ENCODE measurements around the gene SLC9A7.

Gene SLC9A7

DNA sequence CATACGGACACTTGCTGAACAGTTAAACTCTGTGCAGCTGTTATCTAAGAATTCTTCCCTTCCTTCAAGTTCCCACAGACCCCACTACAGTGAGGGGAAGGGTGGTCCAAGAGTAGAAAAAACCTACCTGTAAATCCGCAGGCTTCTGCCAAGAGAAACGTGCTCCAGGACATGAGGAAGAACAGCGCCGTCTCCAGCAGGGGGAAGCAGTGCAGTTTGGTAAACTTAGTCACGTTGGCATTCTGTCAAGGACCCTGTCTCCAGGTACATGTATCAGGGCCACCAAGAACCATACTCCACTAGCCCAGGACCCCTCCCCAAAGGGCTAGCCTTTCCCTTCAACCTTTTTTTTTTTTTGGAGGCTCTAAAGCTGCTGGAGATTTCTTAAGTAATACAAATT, 105.4 kb downstream of the SLC9A7 start:
- TF ChIP-seq, protein P1, sequence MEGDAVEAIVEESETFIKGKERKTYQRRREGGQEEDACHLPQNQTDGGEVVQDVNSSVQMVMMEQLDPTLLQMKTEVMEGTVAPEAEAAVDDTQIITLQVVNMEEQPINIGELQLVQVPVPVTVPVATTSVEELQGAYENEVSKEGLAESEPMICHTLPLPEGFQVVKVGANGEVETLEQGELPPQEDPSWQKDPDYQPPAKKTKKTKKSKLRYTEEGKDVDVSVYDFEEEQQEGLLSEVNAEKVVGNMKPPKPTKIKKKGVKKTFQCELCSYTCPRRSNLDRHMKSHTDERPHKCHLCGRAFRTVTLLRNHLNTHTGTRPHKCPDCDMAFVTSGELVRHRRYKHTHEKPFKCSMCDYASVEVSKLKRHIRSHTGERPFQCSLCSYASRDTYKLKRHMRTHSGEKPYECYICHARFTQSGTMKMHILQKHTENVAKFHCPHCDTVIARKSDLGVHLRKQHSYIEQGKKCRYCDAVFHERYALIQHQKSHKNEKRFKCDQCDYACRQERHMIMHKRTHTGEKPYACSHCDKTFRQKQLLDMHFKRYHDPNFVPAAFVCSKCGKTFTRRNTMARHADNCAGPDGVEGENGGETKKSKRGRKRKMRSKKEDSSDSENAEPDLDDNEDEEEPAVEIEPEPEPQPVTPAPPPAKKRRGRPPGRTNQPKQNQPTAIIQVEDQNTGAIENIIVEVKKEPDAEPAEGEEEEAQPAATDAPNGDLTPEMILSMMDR (conservative IDR thresholded peaks at IDR 0.05; ENCODE audit: low read depth, low read length), result peak; percentile 70
- DNase-seq (ENCODE audit: low read depth), result peak; percentile 44
- no peak overlapping the region for H3K4me3 ChIP-seq (ENCODE audit: low read depth, low read length)

DNA sequence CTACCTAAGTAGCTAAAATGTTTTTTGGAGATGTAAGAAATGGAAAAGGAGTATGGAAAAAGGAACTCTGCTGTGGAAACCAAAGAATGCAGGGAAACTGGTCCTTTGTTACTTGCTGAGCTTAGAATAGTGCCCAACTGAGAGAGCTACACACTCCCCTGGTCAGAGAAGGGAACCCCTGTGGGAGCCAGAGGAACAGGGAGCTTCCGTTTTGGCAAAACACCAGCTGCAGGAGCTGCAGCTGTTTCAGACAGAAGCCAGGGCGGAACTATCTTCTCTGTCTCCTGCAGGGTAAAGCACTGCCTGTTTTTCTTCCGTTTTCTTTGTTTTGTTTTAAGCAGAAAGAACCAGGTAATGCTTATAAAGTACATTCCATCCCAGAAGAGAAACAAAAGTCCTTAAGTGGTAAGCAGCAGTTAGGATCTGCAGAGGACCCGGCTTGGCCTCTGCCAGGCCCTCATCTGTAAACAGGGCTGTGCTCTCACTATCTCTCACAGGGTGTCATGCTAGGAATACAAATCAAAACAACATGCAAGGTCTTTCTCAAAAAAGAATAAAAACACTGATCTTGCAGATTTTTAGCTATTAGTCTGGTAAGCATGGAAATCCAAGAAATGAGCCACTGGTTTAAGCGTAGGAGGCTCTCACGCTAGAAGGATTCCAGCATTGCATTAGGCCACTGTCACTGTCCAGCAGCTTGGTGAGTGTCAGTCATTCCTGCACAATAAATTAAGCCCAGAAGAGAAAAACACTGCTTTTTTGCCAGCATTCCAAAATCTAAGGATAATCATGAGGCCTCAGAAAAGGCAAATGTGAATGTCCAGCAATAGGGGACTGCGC, 109.3 kb downstream of the SLC9A7 start:
- peak; percentile 76 for DNase-seq (ENCODE audit: low read depth)

DNA sequence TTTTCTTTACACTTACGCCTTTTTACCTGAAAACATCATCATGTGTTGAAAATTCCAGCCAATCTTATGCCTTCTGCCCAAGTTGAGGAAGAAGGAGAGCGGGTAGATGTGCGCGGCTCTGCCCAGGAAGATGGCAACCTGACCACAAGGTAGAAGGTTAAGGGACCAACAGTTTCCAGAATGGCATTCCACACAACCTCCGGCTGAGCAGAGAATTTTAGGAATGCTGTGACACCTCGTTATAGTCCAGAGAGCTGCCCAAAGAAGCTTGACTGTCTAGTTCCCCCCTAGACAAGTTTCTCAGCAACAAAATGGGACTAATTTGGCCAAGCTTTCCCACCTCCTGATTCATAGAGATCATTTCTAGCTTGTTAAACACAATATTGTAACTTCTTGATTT, 110.3 kb downstream of the SLC9A7 start:
- DNase-seq (ENCODE audit: low read depth), result no peak
- TF ChIP-seq, protein P1 (conservative IDR thresholded peaks at IDR 0.05; ENCODE audit: low read depth, low read length), result no peak
- H3K4me3 ChIP-seq (ENCODE audit: low read depth, low read length), result no peak overlapping the region

More for the DNA sequence above, 109.3 kb downstream of the SLC9A7 start:
- H3K4me3 ChIP-seq (ENCODE audit: low read depth, low read length), result no peak overlapping the region
- TF ChIP-seq, protein P1 (conservative IDR thresholded peaks at IDR 0.05; ENCODE audit: low read depth, low read length), result no peak

DNA sequence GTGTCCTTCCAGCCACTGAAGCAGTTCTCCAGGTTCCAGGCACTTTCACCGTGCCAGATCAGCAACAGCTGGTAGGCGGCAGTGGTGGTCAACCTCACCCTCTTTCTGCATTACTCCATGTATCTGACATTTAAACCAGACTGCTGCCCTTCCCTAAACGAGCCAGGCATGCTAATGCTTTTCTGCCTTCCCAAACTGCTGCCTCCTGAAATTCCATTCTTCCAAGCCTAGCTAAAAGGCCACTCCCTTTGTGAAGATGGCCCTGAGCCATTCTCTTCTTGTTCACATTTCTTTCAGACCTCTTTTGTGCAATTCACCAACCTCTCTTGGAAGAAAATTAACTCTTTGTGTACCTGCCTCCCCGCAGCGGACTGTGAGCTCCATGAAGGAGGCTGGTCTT, 111.7 kb downstream of the SLC9A7 start:
- no peak for DNase-seq (ENCODE audit: low read depth)
- TF ChIP-seq, protein P1 (conservative IDR thresholded peaks at IDR 0.05; ENCODE audit: low read depth, low read length), result no peak

DNA sequence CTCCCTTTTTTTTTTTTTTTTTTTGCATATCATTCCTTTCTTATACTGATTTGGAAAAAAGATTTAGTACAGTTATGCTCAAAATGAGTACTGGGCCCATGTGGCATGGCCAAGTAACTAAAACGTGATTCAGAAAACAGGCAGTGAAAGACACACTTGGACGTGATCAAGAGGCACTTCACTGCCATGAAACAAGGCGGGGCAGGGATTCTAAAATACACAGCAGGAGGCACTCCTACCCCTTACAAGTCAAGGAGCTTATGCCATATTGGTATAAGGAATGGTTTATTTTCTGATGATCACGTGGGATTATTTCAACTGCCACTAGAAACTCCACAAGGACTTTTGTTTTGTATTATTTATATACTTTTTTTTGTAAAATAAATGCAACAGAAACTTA, 113.3 kb downstream of the SLC9A7 start:
- no peak for DNase-seq (ENCODE audit: low read depth)
- TF ChIP-seq, protein P1 (conservative IDR thresholded peaks at IDR 0.05; ENCODE audit: low read depth, low read length), result no peak
- no peak overlapping the region for H3K4me3 ChIP-seq (ENCODE audit: low read depth, low read length)

More for the DNA sequence above, 111.7 kb downstream of the SLC9A7 start:
- no peak overlapping the region for H3K4me3 ChIP-seq (ENCODE audit: low read depth, low read length)

DNA sequence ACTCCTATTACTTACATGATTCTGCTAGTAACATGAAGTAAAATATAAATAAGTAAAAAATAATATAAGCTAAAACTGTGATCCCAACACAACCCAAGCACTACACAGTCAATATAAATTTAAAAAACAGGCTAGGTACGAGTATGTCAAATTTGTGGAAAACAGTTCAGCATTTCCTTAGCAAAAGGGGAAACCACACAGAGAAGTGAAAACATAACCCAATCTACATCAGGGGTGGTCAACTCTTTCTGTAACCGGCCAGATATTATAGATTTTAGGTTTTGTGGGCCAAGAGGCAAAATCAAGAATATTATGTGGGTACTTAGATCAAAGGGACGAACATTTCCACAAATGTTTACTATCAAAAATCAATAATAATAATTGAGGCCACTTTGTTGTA, 115.3 kb downstream of the SLC9A7 start:
- H3K4me3 ChIP-seq (ENCODE audit: low read depth, low read length), result no peak overlapping the region
- TF ChIP-seq, protein P1 (conservative IDR thresholded peaks at IDR 0.05; ENCODE audit: low read depth, low read length), result no peak
- DNase-seq (ENCODE audit: low read depth), result no peak

DNA sequence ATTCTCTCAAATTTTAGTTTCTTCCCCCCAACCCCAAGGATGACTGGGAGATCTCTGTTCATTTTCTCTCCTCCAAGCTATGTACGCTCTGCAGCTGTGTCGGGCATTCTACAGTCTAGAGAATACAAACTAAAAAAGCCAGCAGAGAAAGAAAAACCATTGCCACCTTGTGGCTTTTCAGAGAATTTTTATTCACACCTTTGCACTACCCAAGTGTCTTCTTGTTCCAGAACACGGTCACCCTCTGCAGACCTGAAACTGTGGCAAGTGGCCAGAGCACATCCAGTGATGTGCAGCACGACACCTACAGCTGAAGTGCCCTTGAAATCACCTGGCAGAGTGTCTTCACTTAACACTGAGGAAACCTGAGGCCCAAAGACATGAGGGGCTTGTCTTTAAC, 116.8 kb downstream of the SLC9A7 start:
- no peak overlapping the region for H3K4me3 ChIP-seq (ENCODE audit: low read depth, low read length)
- TF ChIP-seq, protein P1 (conservative IDR thresholded peaks at IDR 0.05; ENCODE audit: low read depth, low read length), result peak; percentile 42
- DNase-seq (ENCODE audit: low read depth), result peak; percentile 57

Data from choroid plexus epithelial cell (primary cell).